Muscle layer of colon (tissue), 2 donors: ENCODE measurements around the gene NPFF.

Experiments
- H3K27ac ChIP-seq: one replicate; pipeline ENCODE4 v1.7.0; 2013; ENCODE audit warnings: low read depth, mild to moderate bottlenecking, low read length, moderate library complexity
- H3K27me3 ChIP-seq, 2 donors: one replicate each; pipeline ENCODE4 v1.7.0; 2013; ENCODE audit warnings: low read length in 2 of 2, mild to moderate bottlenecking in 2 of 2; ENCODE audit not compliant: insufficient read depth in 2 of 2, control insufficient read depth in 1 of 2
- H3K36me3 ChIP-seq: one replicate; pipeline ENCODE4 v1.7.0; 2013; ENCODE audit warnings: mild to moderate bottlenecking, low read length; ENCODE audit not compliant: insufficient read depth
- H3K4me1 ChIP-seq: one replicate; pipeline ENCODE4 v1.7.0; 2013; ENCODE audit warnings: mild to moderate bottlenecking, low read length; ENCODE audit not compliant: insufficient read depth
- H3K4me3 ChIP-seq, 2 donors: one replicate each; pipeline ENCODE4 v1.7.0; 2013; ENCODE audit warnings: low read length in 2 of 2, low read depth in 1 of 2, mild to moderate bottlenecking in 1 of 2, moderate library complexity in 1 of 2
- H3K9ac ChIP-seq: one replicate; pipeline ENCODE4 v1.7.0; 2013; ENCODE audit warnings: low read length
- H3K9me3 ChIP-seq: one replicate; pipeline ENCODE4 v1.7.0; 2013; ENCODE audit warnings: mild to moderate bottlenecking, low read length
- donor health status: abdominal sarcoma.
- donor health status: Adenocarcinoma of cecum.

Gene NPFF

GRCh38 chr12:53532524-53533445 is 25.5 kb upstream of the NPFF start:
- Histone ChIP-seq H3K27me3 (no peaks in the 10 kb centered on the region), H3K4me3 (no peak overlapping the region), H3K9ac (no peak overlapping the region)

GRCh38 chr12:53532021-53532420 is 24.7 kb upstream of the NPFF start:
- peaks cover 62% of the 10 kb centered on the region for H3K36me3 ChIP-seq
- H3K27me3 ChIP-seq = no peaks in the 10 kb centered on the region
- no peaks in the 10 kb centered on the region for H3K9me3 ChIP-seq
- peaks cover 6% of the 10 kb centered on the region for H3K4me1 ChIP-seq
- no peak overlapping the region for H3K9ac ChIP-seq
- H3K27ac ChIP-seq = no peak overlapping the region
- H3K4me3 ChIP-seq = no peak overlapping the region

More at GRCh38 chr12:53532524-53533445, 25.5 kb upstream of the NPFF start:
- Histone ChIP-seq H3K4me1 (peaks cover 7% of the 10 kb centered on the region), H3K27ac (no peak overlapping the region), H3K36me3 (peaks cover 68% of the 10 kb centered on the region), H3K9me3 (no peaks in the 10 kb centered on the region)

GRCh38 chr12:53530920-53531319 is 23.6 kb upstream of the NPFF start:
- Histone ChIP-seq H3K9ac (no peak overlapping the region), H3K36me3 (peaks cover 56% of the 10 kb centered on the region), H3K4me1 (peaks cover 6% of the 10 kb centered on the region), H3K9me3 (no peaks in the 10 kb centered on the region), H3K4me3 (no peak overlapping the region), H3K27me3 (no peaks in the 10 kb centered on the region), H3K27ac (no peak overlapping the region)

- Histone ChIP-seq H3K36me3 (peaks cover 58% of the 10 kb centered on the region), H3K4me3 (no peak overlapping the region), H3K27me3 (no peaks in the 10 kb centered on the region), H3K27ac (no peak overlapping the region), H3K9me3 (no peaks in the 10 kb centered on the region), H3K4me1 (peaks cover 6% of the 10 kb centered on the region), H3K9ac (no peak overlapping the region)
These were observed 22.8 kb upstream of the NPFF start for GRCh38 chr12:53530061-53530460.

GRCh38 chr12:53524476-53524875 is 17.2 kb upstream of the NPFF start:
- H3K4me3 ChIP-seq = no peak overlapping the region
- H3K27me3 ChIP-seq = no peaks in the 10 kb centered on the region
- H3K4me1 ChIP-seq = no peaks in the 10 kb centered on the region
- H3K36me3 ChIP-seq = peaks cover 58% of the 10 kb centered on the region
- H3K9ac ChIP-seq = no peak overlapping the region
- no peaks in the 10 kb centered on the region for H3K9me3 ChIP-seq
- no peak overlapping the region for H3K27ac ChIP-seq

- Histone ChIP-seq H3K27me3 (no peaks in the 10 kb centered on the region), H3K4me1 (no peaks in the 10 kb centered on the region), H3K36me3 (peaks cover 68% of the 10 kb centered on the region), H3K4me3 (no peak overlapping the region), H3K27ac (no peak overlapping the region), H3K9ac (no peak overlapping the region), H3K9me3 (no peaks in the 10 kb centered on the region)
These were observed 15.8 kb upstream of the NPFF start for GRCh38 chr12:53523131-53523530.

GRCh38 chr12:53518381-53518780 is 11.1 kb upstream of the NPFF start:
- H3K27me3 ChIP-seq = no peaks in the 10 kb centered on the region
- H3K4me3 ChIP-seq = no peak overlapping the region

GRCh38 chr12:53516758-53517455 is 9.6 kb upstream of the NPFF start:
- peaks cover 86% of the 10 kb centered on the region for H3K36me3 ChIP-seq
- no peak overlapping the region for H3K27ac ChIP-seq
- H3K4me3 ChIP-seq = no peak overlapping the region
- H3K9me3 ChIP-seq = no peaks in the 10 kb centered on the region
- no peak overlapping the region for H3K9ac ChIP-seq
- H3K27me3 ChIP-seq = no peaks in the 10 kb centered on the region
- no peaks in the 10 kb centered on the region for H3K4me1 ChIP-seq

More at GRCh38 chr12:53518381-53518780, 11.1 kb upstream of the NPFF start:
- H3K36me3 ChIP-seq = peaks cover 86% of the 10 kb centered on the region
- no peak overlapping the region for H3K27ac ChIP-seq
- no peak overlapping the region for H3K9ac ChIP-seq
- no peaks in the 10 kb centered on the region for H3K4me1 ChIP-seq
- no peaks in the 10 kb centered on the region for H3K9me3 ChIP-seq

GRCh38 chr12:53515291-53515680 is 8.0 kb upstream of the NPFF start:
- H3K27ac ChIP-seq = no peak overlapping the region

GRCh38 chr12:53514628-53515290 is 7.5 kb upstream of the NPFF start:
- Histone ChIP-seq H3K27ac (no peak overlapping the region), H3K9ac (no peak overlapping the region), H3K4me1 (no peaks in the 10 kb centered on the region), H3K4me3 (no peak overlapping the region), H3K9me3 (no peaks in the 10 kb centered on the region), H3K27me3 (no peaks in the 10 kb centered on the region), H3K36me3 (peaks cover 83% of the 10 kb centered on the region)

More at GRCh38 chr12:53515291-53515680, 8.0 kb upstream of the NPFF start:
- no peak overlapping the region for H3K4me3 ChIP-seq
- no peaks in the 10 kb centered on the region for H3K9me3 ChIP-seq
- H3K4me1 ChIP-seq = no peaks in the 10 kb centered on the region
- H3K36me3 ChIP-seq = peaks cover 86% of the 10 kb centered on the region
- no peaks in the 10 kb centered on the region for H3K27me3 ChIP-seq
- no peak overlapping the region for H3K9ac ChIP-seq

- Histone ChIP-seq H3K36me3 (peaks cover 77% of the 10 kb centered on the region), H3K27ac (no peak overlapping the region), H3K4me1 (peaks cover under 1% of the 10 kb centered on the region), H3K4me3 (no peak overlapping the region), H3K9ac (no peak overlapping the region), H3K27me3 (no peaks in the 10 kb centered on the region), H3K9me3 (no peaks in the 10 kb centered on the region)
These were observed 6.6 kb upstream of the NPFF start for GRCh38 chr12:53513712-53514410.
